ENCODE data around the gene CST6.
A peak's percentile ranks its signal among the peaks of the same experiment; 100 is the strongest.

The CST6 gene

DNA sequence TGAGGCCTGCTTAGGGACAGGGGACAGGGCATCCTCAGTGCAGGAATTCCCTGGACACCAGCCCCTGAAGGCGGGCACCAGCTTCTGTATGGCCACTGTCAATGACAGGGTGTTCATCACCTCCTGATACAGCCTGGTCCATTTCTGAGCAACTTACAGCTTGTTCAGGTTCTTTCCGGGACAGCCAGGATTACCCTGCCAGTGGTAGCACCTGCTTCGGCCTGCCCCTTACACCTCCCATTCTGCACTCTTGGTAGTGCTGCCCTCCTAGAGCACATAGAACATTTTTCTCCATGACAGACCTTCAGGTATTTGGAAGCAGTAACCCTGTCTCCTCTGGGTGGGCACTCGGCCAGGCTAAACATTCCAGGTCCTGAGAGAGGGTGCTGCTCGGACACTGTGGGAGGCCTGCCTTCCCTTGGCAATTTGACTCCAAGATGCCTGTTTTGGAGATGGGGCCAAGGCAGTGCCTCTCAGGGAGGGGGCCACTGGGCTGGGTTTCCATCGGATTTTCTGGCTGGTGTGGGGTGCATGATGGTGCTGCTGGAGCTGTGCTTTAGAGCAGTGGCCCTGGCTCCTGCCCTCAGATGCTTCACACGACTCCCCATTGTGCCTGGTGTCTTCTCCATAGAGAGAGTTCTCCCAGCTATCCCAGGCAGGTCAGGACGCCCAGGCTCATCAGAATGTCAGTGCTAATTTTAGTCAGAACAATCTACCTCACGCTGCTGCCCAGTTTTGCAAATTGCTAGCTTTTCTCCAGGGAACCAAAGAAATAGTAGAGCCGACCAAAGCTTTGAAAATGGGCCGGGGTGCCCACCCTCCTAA is 35.9 kb downstream of the CST6 start:
- DNase-seq (ENCODE audit: low spot score), result no peak

DNA sequence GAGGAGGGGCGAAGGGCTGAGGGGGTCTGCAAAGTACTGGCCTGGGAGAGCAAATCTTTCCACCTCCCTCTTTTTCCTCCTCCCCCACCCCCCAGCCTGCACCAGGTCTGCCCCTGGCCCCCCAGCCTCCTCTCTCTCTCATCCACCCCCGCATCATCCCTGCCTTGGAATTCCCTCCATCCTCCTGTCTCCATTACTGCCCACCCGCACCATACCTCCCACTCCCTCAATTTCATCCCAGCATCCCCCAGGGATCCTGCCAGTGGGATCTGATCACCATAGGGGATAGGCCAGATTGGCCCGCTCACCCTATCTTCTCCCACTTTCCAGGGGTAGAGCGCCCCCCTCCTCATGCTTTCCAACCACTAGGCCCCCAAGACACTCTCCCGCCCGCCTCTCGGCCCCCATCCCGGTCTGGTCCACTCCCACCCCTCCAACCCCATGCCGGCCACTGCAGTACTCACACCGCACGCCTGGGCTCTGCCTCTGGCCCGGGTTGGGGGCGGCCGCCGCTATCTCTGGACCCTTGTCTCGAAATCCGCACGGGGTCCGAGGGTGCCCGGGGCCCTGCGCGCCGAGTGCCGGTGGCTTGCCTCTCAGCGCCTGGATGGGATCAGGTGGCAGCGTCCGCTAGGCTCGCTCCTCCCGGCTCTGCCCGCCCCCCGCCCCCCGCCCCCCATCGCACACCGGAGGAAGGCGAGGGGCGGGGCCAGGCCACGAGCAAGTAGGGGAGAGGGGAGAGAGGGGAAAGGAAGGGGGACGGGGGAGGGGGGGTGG is 36.9 kb downstream of the CST6 start, which contains the start of gene GAL3ST3:
GAL3ST3 (minus strand) TSS at position 615 of the 777 bp plus-strand sequence. CDS start 3,746 bp downstream, outside the sequence.
- DNase-seq (ENCODE audit: low spot score), result no peak

GRCh38 chr11:66050581-66051231 is 38.9 kb downstream of the CST6 start:
- no peak for DNase-seq (ENCODE audit: low spot score)

DNA sequence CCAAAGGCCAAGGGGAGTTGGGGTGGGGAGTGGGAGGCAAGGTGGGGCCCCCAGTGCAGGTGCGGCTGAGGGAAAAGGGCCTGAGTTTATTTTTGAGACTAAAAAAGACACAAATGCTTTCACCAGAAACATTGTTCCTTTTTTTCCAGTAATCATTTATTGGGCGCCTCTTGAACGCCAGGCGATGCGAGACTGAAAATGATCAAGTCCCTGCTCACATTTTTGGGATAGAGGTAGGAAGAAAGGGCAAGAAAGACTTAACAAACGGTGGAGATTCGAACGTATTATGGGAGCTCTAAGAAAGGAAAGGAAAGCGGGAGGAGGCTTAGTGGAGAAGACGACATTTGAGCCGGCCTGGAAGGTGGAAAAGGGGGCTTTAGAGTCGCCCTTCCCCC is 39.6 kb downstream of the CST6 start:
- DNase-seq (ENCODE audit: low spot score), result no peak

GRCh38 chr11:66051766-66052663 is 40.2 kb downstream of the CST6 start, which contains the start of gene SF3B2:
Gene SF3B2, plus strand, starts transcription at chr11:66052364. Its CDS starts 21 bp downstream, at chr11:66052385.
- peak; percentile 99 for DNase-seq (ENCODE audit: low spot score)

DNA sequence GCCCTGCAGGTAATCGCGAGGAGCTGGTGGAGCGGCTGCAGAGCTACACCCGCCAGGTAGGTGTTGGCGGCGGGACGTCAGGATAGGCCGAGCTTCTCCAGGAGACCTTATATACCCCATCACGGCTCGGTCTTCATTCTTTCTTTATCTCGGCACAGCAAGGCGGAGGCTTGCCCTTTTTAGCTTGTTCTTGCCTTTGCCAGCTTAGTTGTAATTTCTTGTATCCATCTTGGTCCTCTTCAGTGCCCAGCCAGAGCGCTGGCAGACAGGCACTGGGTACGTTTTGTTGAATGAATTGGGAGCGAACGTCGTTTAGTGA is 40.8 kb downstream of the CST6 start:
- no peak for DNase-seq (ENCODE audit: low spot score)

DNA sequence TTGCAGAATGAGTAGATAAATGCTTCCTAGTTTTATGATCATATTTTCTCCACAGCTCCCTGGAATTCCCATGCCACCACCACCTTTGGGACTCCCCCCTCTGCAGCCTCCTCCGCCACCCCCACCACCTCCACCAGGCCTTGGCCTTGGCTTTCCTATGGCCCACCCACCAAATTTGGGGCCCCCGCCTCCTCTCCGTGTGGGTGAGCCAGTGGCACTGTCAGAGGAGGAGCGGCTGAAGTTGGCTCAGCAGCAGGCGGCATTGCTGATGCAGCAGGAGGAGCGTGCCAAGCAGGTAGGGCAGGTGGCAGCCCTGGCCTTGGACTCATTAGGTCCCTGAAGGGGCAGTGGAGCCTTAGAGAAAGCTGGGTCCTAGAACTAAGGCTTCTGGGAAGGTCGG is 43.2 kb downstream of the CST6 start:
- DNase-seq (ENCODE audit: low spot score), result no peak

DNA sequence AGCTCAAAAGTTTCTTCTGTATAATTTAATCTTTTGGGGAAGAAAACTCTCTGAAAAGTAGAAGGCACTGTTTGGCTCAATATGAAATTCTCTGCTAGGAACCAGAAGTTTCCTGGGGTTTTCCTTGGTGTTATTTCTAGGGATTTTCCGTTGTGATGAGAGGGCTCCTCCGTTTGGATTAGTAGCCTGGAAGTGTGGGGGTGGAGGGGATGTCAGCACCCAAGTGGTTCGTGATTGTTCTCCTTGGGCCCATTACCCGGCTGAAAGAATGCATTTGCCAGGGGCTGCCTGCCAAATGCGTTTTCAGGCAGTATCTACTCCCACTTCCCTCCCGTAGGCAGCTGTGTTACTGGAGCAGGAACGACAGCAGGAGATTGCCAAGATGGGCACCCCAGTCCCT is 44.7 kb downstream of the CST6 start:
- DNase-seq (ENCODE audit: low spot score), result no peak

GRCh38 chr11:66059966-66060680 is 48.3 kb downstream of the CST6 start:
- DNase-seq (ENCODE audit: low spot score), result no peak

DNA sequence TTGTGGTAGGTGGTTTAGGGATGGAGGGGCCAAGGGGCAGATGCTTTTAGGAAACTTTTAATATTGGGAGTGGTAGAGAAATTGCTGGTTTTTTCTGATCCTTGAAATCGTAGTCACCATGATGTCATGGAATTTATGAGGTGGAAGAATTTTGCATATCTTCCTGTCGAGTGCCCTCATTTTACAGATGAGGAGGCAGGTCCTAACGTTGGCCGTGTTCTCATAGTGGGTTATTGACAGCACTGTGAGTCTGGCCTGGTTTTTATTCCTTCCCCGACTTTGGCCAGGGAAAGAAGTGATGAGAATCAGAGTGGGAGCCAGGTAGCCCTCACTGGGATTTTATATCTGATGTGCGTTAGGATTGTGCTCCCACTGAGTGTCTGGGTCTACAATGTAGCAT is 49.5 kb downstream of the CST6 start:
- no peak for DNase-seq (ENCODE audit: low spot score)

GRCh38 chr11:66062408-66062807 is 50.6 kb downstream of the CST6 start:
- no peak for DNase-seq (ENCODE audit: low spot score)

Data from activated CD4-positive, alpha-beta T cell treated with anti-CD3 and anti-CD28 coated beads, Interleukin-2, Interleukin-4, amounts not matched to agents 100 ng/mL and 50 ng/mL, durations not matched to agents 16 hours and 8 hours (primary cell).